Measurements from ENCODE around the gene SLC39A10.
"Not testable (repeated sequence)": the region's sequence is repeated elsewhere in the genome, so short reads cannot be mapped to it uniquely, and the experiment has no call there.

The SLC39A10 gene

DNA sequence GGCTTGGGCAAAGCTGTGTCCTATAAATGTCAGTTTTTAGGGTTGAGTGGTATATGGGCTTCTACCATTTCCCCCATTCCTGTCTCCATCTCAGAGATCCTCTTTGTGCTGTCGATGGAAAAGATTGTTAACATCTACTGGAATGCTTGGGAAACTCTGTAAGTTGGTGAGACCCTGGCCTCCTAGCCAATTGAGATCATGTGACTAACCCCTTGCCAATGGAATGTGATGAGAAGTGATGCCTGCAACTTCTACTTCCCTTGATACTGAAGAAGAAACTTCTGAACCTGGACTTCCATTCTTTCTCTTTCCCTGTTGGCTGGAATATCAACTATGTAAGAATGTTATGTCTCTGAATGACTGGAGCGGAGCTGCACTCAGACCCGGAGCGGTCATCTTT is 14.5 kb downstream of the SLC39A10 start:
- DNase-seq (ENCODE audit: low spot score): no peak

DNA sequence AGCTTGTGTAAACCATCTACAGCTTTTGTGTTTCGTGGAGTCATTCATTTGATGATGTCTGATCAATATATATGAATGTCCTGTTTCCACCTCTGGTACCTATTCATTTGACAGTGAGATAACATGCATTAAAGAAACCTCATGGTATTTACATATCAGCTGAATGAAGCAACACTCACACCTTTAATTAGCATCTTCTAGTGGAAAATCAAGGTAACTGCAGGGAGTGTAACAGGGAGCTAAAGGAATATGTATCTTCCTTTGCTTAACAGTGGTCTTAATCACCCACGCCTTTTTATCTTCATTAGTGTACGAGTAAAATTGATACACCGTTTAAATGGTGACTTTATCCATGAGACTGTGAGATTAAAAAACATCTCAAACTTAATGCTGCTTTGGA is 15.6 kb downstream of the SLC39A10 start:
- no peak for DNase-seq (ENCODE audit: low spot score)

DNA sequence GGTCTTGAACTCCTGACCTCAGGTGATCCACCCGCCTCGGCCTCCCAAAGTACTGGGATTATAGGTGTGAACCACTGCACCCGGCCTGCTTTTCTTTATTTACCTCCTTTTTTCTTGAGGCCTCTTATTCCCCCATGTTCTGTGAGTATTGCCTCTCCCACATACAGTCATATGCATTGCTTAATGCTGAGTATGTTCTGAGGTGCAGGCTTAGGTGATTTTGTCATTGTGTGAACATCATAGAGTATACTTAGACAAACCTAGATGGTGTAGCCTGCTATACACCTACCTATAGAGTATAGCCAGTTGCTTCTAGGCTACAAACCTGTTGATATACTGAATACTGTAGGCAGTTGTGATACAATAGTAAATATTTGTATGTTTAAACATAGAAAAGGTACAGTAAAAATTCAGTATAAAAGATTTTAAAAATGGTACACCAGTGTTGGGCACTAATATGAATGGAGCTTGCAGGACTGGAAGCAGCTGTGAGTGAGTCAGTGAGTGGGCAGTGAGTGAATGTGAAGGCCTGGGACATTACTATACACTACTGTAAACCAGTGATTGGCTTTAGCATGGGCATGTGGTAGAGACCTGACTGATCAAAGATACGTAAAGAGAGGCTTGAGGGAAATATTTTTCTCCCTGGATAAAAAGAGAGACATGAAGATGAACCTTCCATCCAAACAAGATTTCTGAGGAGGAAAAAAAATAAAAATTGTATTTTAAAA is 17.6 kb downstream of the SLC39A10 start:
- DNase-seq (ENCODE audit: low spot score): no peak

DNA sequence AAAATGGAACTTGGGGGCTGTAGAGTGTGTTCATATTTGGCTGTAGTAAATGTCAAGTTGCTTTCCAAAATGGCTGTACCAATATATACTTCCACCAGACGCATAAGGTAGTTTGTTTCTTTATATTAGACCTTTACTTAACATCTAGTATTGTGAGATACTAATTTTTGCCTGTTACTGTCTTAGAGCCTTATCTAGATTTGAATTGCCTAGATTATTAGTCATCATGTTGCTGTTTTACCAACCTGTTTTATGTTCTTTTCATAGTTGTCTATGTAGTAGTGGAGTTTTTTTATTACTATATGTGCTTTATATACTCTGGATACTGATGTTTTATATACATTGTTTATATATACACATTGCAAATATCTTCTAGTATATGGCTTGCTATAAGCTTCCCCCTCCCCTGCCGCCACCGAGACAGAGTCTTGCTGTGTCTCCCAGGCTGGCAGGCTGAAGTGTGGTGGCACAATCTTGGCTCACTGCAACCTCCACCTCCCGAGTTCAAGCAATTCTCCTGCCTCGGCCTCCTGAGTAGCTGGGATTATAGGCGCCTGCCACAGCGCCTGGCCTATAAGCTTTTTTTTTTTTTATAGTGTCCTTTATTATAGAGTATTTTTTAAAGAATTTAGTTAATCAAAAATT is 18.9 kb downstream of the SLC39A10 start:
- DNase-seq (ENCODE audit: low spot score): no peak

DNA sequence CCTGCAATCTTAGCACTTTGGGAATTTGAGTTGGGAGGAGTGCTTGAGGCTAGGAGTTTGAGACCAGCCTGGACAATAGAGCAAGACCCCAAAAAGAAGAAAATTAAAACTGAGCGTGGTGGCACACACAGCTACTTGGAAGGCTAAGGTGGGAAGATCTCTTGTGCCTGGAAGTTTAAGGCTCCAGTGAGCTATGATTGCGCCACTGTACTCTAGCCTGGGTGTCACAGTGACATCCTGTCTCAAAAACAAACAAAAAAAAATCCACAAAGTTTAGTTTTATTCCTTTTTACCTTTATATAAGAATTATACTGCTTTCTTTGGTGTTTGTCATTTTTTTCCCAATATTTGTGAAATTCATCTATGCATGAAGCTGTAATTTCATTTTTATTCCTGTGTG is 20.3 kb downstream of the SLC39A10 start:
- DNase-seq (ENCODE audit: low spot score): no peak

DNA sequence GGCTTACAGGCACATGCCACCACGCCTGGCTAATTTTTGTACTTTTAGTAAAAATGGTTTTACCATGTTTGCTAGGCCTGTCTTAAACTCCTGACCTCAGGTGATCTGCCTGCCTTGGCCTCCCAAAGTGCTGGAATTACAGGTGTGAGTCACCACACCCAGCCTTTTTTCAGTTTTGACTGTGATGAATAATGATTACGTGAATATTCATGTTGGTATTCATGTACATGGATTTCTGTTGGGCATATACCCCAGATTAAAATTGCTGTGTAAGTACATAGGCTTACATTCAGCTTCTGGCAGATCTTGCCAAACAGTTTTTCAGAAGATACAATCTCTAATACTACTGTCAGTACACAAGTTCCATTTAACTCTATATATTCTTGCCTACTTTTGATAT is 20.9 kb downstream of the SLC39A10 start:
- DNase-seq (ENCODE audit: low spot score): no peak

DNA sequence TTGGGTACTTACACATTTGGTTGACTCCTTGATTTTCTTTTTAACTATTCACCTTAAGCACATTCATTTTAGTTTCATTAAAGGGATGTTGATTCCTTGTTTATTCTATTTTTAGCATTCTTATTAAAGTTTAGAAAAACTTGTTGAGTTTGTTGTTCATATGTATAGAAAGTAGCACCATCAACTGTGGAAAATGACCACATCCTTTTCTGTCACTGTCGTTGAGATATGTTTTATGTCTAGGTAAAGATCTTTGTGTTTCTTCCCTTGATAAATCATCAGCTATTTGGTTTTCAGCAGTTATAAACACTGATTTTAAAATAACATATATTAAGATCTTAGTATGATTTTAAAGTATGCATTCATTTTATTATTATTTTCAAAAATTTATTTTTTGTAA is 25.1 kb downstream of the SLC39A10 start:
- no peak for DNase-seq (ENCODE audit: low spot score)

DNA sequence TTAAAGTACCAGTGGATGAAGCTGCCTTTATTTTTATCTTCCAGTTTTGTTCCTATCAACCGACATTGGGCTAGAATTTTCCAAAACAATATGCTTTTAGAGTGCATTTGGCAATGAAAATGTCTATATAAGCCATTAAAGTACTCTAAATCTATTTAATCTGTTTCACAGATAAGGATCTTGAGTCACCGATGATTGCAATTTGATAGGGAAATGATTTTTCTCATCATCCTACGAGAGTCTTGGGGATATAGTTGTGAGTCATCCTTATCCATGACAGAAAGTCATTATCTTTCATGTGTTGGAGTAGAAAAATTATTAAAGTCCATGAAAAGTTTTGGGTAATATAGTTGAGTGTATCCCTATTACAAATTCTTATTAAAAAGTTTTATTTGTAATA is 26.1 kb downstream of the SLC39A10 start:
- no peak for DNase-seq (ENCODE audit: low spot score)

DNA sequence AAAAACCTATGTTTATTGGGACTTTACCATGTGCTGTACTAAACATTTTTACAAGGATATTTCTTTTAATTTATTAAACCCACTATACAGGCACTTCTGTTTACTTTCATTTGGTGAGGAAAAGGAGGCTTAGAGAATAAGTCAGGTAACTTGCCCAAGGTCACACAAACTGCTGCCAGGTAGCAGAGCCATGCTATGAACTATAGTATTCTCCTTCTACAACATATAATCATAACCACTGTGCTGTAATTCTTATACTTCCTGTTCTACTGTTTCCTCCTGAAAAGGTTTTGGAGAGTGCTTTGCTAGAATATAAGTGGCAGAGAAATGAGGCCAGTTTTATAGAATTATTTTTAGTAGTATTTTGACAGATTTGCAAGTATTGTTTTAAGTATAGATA is 29.5 kb downstream of the SLC39A10 start:
- no peak for DNase-seq (ENCODE audit: low spot score)

DNA sequence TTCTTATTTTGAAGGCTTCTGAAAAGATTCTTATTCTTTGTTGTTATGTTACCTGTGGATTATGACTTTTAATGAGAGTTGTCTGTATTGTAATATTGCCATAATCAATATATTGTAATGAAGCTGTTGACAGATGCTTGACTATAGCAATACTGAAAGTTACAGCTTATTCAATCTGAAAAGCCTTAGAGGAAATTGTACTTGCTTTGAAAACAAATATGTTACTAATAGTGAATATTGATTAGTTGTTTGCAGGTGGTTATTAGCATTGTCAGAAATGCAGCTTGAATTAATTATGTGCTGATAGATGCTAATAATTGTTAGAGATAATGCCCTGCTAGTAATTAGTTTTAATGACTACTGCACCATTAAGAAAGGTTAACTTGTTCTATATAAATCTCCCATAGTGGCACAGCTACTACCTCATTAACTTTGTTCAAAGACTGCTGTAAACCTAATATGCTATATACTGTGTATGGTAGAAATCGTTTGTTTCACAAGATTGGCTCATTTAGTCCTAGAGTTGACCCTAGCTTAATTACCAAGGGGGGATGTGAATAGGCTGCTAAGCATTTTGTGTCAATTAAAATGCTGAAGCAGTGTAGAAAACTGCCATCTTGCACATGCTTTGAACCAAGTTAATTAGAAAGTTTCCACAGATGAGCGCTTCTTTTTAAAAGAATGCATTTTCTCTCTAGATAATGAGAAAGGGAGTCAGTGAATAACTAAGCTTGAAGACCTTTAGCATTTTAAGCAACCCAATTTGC is 30.5 kb downstream of the SLC39A10 start:
- no peak for DNase-seq (ENCODE audit: low spot score)

DNA sequence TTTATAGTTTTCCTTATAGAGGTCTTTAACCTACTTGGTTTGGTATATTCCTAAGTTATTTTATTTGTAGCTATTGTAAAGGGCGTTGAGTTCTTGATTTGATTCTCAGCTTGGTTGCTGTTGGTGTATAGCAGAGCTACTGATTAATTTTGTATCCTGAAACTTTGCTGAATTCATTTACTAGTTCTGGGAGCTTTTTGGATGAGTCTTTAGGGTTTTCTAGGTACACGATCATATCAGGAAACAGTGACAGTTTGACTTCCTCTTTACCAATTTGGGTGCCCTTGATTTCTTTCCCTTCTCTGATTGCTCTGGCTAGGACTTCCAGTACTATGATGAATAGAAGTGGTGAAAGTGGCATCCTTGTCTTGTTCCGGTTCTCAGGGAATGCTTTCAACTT is 35.5 kb downstream of the SLC39A10 start:
- DNase-seq (ENCODE audit: low spot score): not testable (repeated sequence)

DNA sequence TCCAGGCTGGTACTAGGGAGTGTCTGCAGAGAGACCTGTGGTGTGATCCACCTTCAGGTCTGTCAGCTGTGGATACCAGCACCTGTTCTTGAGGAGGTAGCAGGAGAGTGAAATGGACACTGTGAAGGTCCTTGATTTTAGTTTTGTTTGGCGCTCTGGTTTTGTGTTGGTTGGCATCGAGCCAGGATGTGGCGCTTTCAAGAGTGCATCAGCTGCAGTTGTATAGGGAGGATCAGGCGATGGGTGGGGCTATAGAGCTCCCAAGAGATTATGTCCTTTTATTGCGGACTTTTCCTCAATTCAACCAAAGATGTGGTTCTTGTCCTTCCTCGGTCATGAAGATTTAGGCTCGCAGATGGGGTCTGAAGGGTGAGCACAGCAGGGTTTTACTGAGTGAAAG is 37.5 kb downstream of the SLC39A10 start:
- DNase-seq (ENCODE audit: low spot score): no peak

DNA sequence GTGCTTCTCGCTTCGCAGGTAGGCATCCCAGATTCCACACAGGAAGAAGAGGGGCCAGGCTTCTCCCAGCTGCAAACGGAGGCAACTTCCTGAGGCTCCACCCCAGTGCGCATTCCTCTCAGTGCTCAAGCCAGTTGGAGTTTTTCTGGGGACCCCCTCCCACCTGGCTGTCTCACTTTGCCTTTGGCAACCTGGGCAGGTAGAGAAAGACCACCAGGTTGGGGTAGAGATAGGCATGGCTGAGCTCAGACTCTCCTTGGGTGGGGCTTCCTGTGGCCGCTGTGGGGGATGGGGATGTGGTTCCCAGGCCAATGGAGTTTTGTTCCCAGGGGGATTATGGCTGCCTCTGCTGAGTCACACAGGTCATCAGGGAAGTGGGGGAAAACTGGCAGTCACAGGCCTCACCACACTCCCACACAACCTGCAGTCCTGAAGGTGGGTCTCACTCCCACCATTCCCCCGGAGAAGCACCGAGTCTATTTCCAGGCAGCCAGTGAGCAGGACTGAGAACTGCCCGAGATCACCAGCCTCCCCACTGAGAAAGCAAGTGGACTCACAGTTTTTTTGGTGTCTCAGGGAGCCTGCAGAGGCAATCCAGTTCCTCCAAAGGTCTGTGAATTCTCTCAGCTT is 38.1 kb downstream of the SLC39A10 start:
- no peak for DNase-seq (ENCODE audit: low spot score)

DNA sequence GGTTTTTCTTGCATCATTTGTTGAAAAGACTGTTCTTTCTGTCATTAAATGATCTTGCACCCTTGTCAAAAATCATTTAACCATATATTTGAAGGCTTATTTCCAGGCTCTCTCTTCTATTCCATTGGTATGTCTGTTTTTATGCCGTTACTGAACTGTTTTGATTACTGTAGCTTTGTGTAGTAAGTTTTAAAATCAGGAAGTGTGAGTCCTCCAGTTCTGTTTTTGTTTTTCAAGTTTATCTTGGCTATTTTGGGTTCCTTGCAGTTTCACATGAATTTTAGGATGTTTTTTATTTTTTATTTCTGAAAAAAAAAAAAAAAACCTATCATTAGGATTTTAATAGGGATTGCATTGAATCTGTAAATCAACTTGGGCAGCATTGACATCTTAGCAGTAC is 39.0 kb downstream of the SLC39A10 start:
- DNase-seq (ENCODE audit: low spot score): no peak

DNA sequence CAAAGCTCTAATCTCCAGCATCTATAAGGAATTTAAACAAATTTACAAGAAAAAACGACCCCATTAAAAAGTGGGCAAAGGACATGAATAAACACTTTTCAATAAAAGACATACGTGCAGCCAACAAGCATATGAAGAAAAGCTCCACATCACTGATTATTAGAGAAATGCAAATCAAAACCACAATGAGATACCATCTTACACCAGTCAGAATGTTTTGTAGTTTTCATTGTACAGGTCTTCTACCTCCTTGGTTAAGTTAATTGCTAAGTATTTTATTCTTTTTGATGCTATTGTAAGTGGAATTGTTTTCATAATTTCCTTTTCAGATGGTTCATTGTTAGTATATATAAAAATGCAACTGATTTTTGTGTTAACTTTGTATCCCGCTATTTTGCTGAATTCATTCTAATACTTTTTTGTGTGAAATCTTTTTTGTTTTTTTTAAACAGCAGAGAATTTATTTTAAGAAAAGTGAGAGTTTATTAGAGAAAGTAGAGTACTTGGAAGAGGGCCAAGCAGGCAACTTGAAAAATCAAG is 40.7 kb downstream of the SLC39A10 start:
- DNase-seq (ENCODE audit: low spot score): no peak

DNA sequence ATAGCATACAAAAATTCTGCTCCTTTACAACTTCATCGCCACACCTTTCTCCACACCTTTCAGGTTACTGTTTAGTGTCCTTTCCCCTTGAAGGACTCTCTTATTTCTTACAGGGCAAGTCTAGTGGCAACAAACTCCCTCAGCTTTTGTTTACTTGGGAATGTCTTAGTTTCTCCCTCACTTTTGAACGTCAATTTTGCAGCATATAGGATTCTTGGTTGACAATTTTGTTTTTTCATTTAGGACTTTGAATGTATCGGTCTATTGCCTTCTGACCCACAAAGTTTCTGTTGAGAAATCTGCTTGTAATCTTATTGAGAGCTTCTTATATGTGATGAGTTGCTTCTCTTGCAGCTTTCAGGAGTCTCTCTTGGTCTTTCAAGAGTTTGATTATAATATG is 43.5 kb downstream of the SLC39A10 start:
- DNase-seq (ENCODE audit: low spot score): no peak

DNA sequence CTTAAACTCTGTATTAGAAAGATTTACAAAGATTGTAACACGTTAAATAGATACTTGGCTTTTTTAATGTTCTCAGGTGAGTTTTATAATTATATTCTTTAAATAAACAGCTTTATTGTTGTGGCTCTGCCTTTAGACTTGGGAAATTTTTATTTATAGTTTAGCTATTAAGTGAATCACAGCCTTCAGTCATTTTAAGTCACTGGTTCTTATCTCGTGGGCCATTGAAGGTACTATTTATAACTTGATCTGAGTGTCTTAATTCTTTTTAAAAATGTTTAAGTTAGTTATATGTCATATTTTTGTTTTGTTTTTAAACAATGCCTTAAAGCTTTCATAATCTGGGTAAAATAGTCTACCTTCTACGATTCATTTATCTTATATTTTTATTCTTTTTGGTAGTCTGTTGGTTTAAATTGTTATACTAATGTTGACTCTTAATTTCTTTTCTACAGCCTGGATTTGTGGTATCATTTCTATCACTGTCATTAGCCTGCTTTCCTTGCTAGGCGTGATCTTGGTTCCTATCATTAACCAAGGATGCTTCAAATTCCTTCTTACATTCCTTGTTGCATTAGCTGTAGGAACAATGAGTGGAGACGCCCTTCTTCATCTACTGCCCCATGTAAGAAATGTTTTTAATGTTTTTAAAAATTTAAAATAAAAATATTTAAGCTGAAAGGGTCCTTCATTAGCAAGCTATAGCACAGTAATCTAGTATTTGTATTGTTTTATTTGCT is 49.3 kb downstream of the SLC39A10 start:
- no peak for DNase-seq (ENCODE audit: low spot score)

DNA sequence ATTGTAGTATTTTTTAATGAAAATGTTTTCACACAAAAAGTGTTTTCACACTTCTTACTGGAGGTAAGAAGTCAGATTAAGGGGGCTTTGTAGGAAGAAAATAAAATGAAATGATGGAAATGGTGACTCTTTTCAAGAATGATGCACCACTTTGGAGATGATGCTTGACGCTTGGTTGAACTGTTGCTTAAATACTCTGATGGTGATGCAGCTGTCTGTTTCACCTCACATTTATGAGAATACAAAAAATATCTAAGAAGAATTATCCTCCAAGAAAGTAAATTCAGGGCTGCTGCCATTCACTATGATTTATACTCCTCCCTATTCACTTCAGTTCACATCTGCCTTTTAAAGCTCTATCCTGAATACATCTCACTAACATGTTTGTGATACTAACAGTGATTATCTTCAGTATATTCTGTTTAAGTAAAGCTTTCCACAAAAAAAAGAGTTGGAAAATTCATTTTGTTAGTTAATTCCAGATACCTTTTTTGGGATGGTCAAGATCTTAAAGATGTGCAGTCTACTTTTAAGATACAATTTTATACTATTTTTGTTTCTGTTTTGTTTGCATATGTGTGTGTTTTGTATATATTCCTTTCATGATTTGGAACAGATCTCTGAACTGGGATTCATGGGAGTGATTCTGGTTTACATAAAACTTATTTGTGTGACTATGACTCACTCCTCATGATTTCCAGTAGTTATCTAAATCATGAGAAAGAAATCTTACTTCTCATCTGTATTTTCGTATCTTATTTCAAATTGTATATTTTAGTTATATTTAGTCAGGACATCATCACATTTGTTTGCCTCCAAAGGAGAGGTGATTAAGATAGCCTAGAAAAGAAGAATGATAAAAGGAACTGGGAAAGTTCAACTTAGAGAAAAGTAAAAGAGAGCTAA is 53.1 kb downstream of the SLC39A10 start:
- DNase-seq (ENCODE audit: low spot score): no peak

DNA sequence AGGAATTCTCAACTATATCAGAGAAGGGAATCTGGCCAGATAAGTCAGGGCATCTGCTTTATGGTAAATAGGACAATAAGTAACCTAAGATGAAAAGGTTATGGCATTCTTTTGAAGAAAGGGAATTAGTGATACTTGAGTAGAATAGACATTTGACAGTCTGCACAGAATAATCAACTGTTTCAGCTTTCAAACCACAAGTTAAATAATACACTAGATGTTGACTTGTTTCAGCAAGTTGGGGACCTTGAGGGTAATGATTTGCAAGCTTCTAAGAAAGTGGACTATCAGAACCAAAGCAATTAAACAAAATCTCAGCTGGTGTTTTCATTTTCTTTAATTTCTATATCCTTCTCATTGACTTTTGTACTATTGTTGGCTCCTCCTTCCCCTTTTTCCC is 54.5 kb downstream of the SLC39A10 start:
- DNase-seq (ENCODE audit: low spot score): no peak

DNA sequence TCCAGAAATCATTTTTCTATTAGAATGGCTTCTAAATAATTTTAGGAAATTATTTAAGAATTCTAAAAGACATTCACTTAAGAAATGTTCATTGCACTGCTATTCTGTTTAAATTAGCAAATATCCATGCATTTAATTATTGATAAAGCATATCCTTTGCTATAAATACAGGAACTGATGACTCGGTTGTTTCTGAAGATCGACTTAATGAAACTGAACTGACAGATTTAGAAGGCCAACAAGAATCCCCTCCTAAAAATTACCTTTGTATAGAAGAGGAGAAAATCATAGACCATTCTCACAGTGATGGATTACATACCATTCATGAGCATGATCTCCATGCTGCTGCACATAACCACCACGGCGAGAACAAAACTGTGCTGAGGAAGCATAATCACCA is 59.4 kb downstream of the SLC39A10 start:
- no peak for DNase-seq (ENCODE audit: low spot score)
